Psoas muscle (tissue), 8 donors: ENCODE results near the gene STK38. TPM values are rescaled to one million over a fixed set of nuclear protein-coding genes. Genes with fewer than 3 reads are reported as not detected.

Experiments used
- ATAC-seq, 4 donors: fragments of 200-7000 bp; cut with Tn5 transposase; one replicate each; pipeline ENCODE4 v1.9.1; 2020; ENCODE audit warnings: moderate library complexity in 3 of 4, mild to moderate bottlenecking in 2 of 4
- DNase-seq, 2 donors: peaks; one replicate each; pipeline ENCODE4 v3.0.0-alpha.2; 2020
- H3K27ac ChIP-seq: fragments of 200-600 bp; one replicate; pipeline ENCODE4 v1.8.0; 2022
- H3K27me3 ChIP-seq, 3 donors: fragments of 200-600 bp in 1 of 3; one replicate each; pipeline versions ENCODE4 v1.6.1 to v1.8.0; 2013 to 2022; ENCODE audit warnings: low read length in 2 of 3, mild to moderate bottlenecking in 2 of 3, moderate library complexity in 1 of 3; ENCODE audit not compliant: insufficient read depth in 3 of 3
- H3K36me3 ChIP-seq, 2 donors: fragments of 200-600 bp in 1 of 2; one replicate each; pipeline versions ENCODE4 v1.6.1 to v1.8.0; 2013 to 2022; ENCODE audit warnings: low read depth in 1 of 2, mild to moderate bottlenecking in 1 of 2, moderate library complexity in 1 of 2; ENCODE audit not compliant: insufficient read depth in 1 of 2
- H3K4me1 ChIP-seq: fragments of 200-600 bp; one replicate; pipeline ENCODE4 v1.8.0; 2022
- H3K4me3 ChIP-seq: fragments of 200-600 bp; one replicate; pipeline ENCODE4 v1.8.0; 2022; ENCODE audit warnings: mild to moderate bottlenecking
- H3K9me3 ChIP-seq: fragments of 200-600 bp; one replicate; pipeline ENCODE4 v1.8.0; 2022
- WGBS, 3 donors: extraction: QIAGEN DNeasy Blood & Tissue Kit; methylation state at CpG; one replicate each; pipeline versions ENCODE4 v1.1.6 to v1.1.7; 2013; 5-methylcytosine and 5-hydroxymethylcytosine counted together
- intact Hi-C, 2 donors: fragments of 100-400 bp; cut with DNase I; formaldehyde crosslinking; loops; one replicate each; pipeline versions ENCODE4 v1.11.0 to v1.14.2; 2022
- polyA plus RNA-seq, 3 donors: library from polyadenylated mRNA; stranded (reverse); fragments of 200-250 nt; gene quantifications; one replicate each; pipeline ENCODE4 v1.2.3, GENCODE V29; 2013
- total RNA-seq, 4 donors: library from RNA; stranded (reverse); fragmentation: NEBNext Ultra II Directional in 2 of 4; extraction: Animal tissue kit (Norgen Biotek cat#: 25700) in 2 of 4; gene quantifications; one replicate each; pipeline versions ENCODE4 v1.2.1 to v1.2.4, GENCODE V29; 2021 to 2023
- TF ChIP-seq, protein P1 (sequence below): fragments of 200-600 bp; IDR thresholded peaks from one replicate; pipeline ENCODE4 v1.8.0; 2022; ENCODE audit warnings: antibody characterized with exemption
- donor health status: healthy with polysubstance abuse.
- donor health status: DM: no; HTN: no; CAD: no; lungs with moderate emphysema.
- donor health status: Bipolar disorder and iron deficiency.
- donor health status: healthy.
- donor health status: DM: yes; HTN: yes; CAD: no.
- donor health status: DM: no; HTN: no; CAD: no.
- donor health status: DM: no; HTN: no; CAD: no.
- donor health status: DM: yes; HTN: yes; CAD: no.

Gene STK38
- total and polyA plus RNA-seq, 7 donors: 7.7 to 18.9 (median 11.7) TPM

DNA sequence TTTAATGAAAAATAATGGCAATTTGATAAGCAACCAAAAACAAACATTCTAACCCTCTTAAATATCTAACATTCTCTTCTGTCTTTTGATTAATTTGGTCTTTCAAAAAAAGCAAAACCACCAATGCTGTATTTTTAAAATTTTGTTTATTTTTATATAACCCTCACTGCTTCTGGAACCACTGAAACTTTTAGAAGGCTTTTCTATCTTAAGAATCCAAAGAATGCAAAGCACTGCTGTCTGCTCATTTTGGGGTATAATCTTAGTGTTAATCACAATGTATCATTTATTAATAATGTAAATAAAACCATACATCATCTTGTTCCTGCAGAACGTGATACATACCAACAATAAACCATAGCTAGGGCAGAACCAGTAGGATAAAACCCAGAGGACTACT, 14.0 kb downstream of the STK38 start:
- ATAC-seq: no peak
- Histone ChIP-seq H3K4me3 (no peak overlapping the region), H3K4me1 (peaks cover 3% of the 10 kb centered on the region), H3K27ac (no peak overlapping the region), H3K36me3 (peaks cover 0 to 38% of the 10 kb centered on the region in 2 donors), H3K27me3 (no peaks in the 10 kb centered on the region), H3K9me3 (no peaks in the 10 kb centered on the region)
- no peak for DNase-seq
- WGBS, 3 donors: 76 to 78% (median 78%) methylated on average over 1 of the region's 1 CpG
- TF ChIP-seq, protein P1, sequence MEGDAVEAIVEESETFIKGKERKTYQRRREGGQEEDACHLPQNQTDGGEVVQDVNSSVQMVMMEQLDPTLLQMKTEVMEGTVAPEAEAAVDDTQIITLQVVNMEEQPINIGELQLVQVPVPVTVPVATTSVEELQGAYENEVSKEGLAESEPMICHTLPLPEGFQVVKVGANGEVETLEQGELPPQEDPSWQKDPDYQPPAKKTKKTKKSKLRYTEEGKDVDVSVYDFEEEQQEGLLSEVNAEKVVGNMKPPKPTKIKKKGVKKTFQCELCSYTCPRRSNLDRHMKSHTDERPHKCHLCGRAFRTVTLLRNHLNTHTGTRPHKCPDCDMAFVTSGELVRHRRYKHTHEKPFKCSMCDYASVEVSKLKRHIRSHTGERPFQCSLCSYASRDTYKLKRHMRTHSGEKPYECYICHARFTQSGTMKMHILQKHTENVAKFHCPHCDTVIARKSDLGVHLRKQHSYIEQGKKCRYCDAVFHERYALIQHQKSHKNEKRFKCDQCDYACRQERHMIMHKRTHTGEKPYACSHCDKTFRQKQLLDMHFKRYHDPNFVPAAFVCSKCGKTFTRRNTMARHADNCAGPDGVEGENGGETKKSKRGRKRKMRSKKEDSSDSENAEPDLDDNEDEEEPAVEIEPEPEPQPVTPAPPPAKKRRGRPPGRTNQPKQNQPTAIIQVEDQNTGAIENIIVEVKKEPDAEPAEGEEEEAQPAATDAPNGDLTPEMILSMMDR: no peak
- intact Hi-C loops: no loop called here

DNA sequence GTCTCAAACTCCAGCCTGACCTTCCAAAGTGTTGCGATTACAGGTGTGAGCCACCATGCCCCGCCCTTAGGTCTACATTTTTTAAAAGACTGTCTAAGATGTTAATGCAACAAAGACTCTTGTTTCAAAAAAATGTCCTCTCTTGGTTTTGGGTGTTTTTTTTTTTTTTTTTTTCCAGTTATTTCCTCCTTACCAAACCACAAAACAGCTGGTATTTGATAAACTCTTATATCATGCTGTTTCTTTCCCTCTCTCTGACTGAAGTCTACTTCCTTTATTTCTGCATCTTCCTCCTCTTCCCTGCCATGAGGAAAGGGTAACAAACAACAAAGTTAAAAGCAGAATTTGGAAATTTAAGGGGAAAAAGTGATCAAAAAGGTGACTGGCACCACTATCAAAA, 21.2 kb downstream of the STK38 start:
- ATAC-seq (no peak), DNase-seq (no peak)
- Histone ChIP-seq H3K36me3 (peaks cover 5 to 37% of the 10 kb centered on the region in 2 donors), H3K4me1 (peaks cover 3% of the 10 kb centered on the region), H3K27ac (no peak overlapping the region), H3K27me3 (no peaks in the 10 kb centered on the region), H3K9me3 (no peaks in the 10 kb centered on the region), H3K4me3 (no peak overlapping the region)
- TF ChIP-seq, protein P1: no peak
- intact Hi-C loops: no loop called here
- 69 to 93% (median 90%) methylated on average over 2 of the region's 2 CpGs for WGBS, 3 donors

DNA sequence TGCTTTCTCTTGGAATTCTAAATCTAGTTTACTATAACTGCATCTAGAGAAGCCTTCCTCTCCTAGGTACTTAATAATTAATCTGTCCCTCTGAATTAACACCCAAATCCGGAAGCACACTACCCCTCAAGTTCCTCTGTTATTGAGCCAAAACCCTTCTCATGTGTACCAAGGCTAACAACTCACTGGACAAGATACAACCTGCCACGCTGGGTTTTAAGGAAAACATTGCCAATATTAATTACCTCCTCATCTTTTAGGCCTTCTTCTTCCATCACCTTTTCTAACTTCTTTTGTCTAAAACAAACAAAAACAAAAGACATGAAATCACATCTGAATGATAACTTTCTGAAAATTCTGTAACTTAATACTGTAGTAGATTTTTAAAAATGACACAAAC, 21.9 kb downstream of the STK38 start:
- intact Hi-C loops: no loop called here
- no peaks in the 10 kb centered on the region for H3K9me3 ChIP-seq
- no peaks in the 10 kb centered on the region for H3K27me3 ChIP-seq
- ATAC-seq: no peak
- DNase-seq: no peak
- no peak overlapping the region for H3K4me3 ChIP-seq
- 73 to 89% (median 84%) methylated on average over 2 of the region's 2 CpGs for WGBS, 3 donors
- H3K27ac ChIP-seq: no peak overlapping the region
- peaks cover 5 to 44% of the 10 kb centered on the region in 2 donors for H3K36me3 ChIP-seq
- TF ChIP-seq, protein P1: no peak
- H3K4me1 ChIP-seq: peaks cover 3% of the 10 kb centered on the region

DNA sequence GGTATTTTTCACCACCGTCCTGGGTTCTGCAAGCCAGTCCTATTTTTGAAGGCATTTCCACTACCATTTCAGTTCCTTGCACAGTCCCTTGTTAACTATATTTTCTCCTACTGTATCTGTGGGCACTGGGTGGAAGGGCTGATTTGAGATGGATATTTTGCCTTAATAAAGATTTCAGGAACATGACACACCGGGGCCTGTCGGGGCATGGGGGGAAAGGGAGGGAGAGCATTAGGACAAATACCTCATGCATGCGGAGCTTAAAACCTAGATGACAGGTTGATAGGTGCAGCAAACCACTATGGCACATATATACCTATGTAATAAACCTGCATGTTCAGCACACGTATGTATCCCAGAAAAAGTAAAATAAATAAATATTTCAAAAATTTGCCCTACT, 22.4 kb downstream of the STK38 start:
- DNase-seq (no peak), ATAC-seq (no peak)
- 80 to 93% (median 90%) methylated on average over 5 of the region's 5 CpGs for WGBS, 3 donors
- intact Hi-C loops: no loop called here
- Histone ChIP-seq H3K9me3 (no peaks in the 10 kb centered on the region), H3K4me3 (no peak overlapping the region), H3K4me1 (peaks cover 3% of the 10 kb centered on the region), H3K27me3 (no peaks in the 10 kb centered on the region), H3K36me3 (peaks cover 5 to 48% of the 10 kb centered on the region in 2 donors), H3K27ac (no peak overlapping the region)
- TF ChIP-seq, protein P1: no peak

DNA sequence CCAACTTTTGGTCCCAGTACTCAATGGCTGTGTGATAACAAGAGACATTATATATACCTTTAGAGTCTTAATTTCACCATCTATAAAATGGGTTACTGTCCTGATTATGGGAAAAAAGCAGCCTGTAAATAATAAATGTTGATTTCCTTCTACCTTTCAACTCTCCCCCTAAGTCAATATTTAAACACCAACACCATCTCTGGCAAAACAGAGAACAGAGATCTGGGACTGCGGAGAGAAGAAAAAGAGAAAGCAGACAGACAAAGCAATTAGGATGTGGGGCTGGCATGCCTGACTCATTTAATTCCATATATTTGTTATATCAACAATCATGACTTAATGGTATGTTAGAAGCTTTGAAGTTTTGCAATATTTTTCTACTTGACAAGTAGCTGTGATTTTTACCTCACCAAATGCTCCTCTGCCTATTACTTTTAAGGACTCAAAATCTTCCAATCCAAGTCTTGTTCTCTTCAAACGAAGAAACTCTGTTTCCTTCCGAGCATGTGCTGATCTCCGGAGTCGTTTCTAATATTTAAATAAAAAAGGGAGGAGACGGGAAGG, 23.3 kb downstream of the STK38 start:
- no peak overlapping the region for H3K4me3 ChIP-seq
- no peaks in the 10 kb centered on the region for H3K27me3 ChIP-seq
- H3K27ac ChIP-seq: no peak overlapping the region
- no peak for DNase-seq
- H3K36me3 ChIP-seq: peaks cover 5 to 55% of the 10 kb centered on the region in 2 donors
- WGBS, 3 donors: 75 to 91% (median 86%) methylated on average over 6 of the region's 6 CpGs
- no peaks in the 10 kb centered on the region for H3K9me3 ChIP-seq
- no peak for ATAC-seq
- peaks cover 3% of the 10 kb centered on the region for H3K4me1 ChIP-seq
- TF ChIP-seq, protein P1: no peak
- intact Hi-C loops: no loop called here
